ENCODE results near the gene RICTOR. TPM values are rescaled to one million over a fixed set of nuclear protein-coding genes. Genes with fewer than 3 reads are reported as not detected.
A peak's percentile ranks its signal among the peaks of the same experiment; 100 is the strongest.

The RICTOR gene
- total and polyA plus RNA-seq, 9 of the 15 experiments (the other 6 are each of a cell fraction or from before 2014, with no cell fraction given) = 13.9 to 46.6 (median 22.6) TPM

DNA sequence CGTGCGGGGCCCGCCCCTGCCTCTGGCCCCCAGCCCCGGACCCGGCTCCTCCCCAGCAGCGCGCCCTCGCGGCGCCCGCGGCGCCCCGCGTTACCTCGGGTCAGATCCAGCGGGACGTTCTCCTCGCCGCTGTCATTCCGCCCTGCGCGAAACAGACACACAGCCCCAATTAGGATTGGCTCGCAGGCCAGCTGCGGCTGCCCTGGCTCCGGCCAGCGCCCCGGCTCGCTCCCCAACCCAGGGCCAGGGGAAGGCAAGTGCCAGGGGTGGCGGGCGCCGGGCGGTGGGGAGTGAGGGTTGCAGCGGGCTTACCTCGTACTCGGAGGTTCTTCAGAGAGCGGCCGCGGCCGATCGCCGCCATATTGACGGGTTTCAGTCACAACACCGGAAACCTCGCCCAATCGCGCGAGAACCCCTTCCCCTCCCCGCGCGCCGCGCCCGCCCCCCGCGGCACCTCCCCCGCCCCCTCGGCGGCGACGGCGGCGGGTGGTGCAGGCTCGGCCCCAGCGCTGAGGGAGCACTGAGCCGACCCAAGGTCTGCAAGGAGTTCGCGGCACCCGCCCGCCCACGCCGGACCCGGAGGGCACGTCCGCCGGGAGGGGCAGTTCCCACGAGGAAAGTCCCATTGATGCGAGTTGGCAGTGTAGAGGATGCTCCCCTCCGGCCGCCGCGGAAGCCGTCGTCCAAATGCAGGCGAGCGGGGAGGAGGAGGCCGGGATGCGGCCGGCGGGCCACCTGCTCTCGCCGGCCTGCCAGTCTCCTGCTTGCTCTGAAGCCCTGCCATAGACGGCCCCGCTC is at the start of gene RICTOR (continued):
- TF ChIP-seq ZNF511 (CRISPR knock-in tag; IDR thresholded peaks at IDR 0.05) = no peak
- no peak for TF ChIP-seq RBM17 (IDR thresholded peaks at IDR 0.05; ENCODE audit: borderline replicate concordance, low read depth, low read length)
- TF ChIP-seq ZNF57 (CRISPR knock-in tag; IDR thresholded peaks at IDR 0.05) = 0 out of 2 replicates have a peak, but pooled peaks have one; percentile 14
- no peak for TF ChIP-seq ETS2 (tag; IDR thresholded peaks at IDR 0.05; ENCODE audit: borderline replicate concordance, poor library complexity, severe bottlenecking)
- TF ChIP-seq MEF2D (tag; conservative IDR thresholded peaks at IDR 0.05; ENCODE audit: low read depth) = no peak
- no peak for TF ChIP-seq ZKSCAN1 (IDR thresholded peaks at IDR 0.05; ENCODE audit: low read depth, low read length)
- no peak for TF ChIP-seq ZNF436 (CRISPR knock-in tag; IDR thresholded peaks at IDR 0.05)
- TF ChIP-seq, protein P1, sequence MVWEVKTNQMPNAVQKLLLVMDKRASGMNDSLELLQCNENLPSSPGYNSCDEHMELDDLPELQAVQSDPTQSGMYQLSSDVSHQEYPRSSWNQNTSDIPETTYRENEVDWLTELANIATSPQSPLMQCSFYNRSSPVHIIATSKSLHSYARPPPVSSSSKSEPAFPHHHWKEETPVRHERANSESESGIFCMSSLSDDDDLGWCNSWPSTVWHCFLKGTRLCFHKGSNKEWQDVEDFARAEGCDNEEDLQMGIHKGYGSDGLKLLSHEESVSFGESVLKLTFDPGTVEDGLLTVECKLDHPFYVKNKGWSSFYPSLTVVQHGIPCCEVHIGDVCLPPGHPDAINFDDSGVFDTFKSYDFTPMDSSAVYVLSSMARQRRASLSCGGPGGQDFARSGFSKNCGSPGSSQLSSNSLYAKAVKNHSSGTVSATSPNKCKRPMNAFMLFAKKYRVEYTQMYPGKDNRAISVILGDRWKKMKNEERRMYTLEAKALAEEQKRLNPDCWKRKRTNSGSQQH (CRISPR knock-in tag; IDR thresholded peaks at IDR 0.05) = peak; percentile 55; the same call in 1 of the 2 replicates
- TF ChIP-seq, protein P2, sequence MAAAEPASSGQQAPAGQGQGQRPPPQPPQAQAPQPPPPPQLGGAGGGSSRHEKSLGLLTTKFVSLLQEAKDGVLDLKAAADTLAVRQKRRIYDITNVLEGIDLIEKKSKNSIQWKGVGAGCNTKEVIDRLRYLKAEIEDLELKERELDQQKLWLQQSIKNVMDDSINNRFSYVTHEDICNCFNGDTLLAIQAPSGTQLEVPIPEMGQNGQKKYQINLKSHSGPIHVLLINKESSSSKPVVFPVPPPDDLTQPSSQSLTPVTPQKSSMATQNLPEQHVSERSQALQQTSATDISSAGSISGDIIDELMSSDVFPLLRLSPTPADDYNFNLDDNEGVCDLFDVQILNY (CRISPR knock-in tag; IDR thresholded peaks at IDR 0.05) = no peak
- no peak for TF ChIP-seq MAFK (IDR thresholded peaks at IDR 0.05; ENCODE audit: low read length)
- TF ChIP-seq IFI16 (CRISPR knock-in tag; IDR thresholded peaks at IDR 0.05) = no peak
- no peak for TF ChIP-seq CREB3 (tag; conservative IDR thresholded peaks at IDR 0.05; ENCODE audit: low read depth)
- peak; percentile 63; the same call in 1 of the 2 replicates for TF ChIP-seq ELF4 (CRISPR knock-in tag; IDR thresholded peaks at IDR 0.05)
- peak; percentile 25; the same call in 1 of the 2 replicates for TF ChIP-seq HCFC1 (IDR thresholded peaks at IDR 0.05; ENCODE audit: low read depth, low read length)
- TF ChIP-seq, protein P3, sequence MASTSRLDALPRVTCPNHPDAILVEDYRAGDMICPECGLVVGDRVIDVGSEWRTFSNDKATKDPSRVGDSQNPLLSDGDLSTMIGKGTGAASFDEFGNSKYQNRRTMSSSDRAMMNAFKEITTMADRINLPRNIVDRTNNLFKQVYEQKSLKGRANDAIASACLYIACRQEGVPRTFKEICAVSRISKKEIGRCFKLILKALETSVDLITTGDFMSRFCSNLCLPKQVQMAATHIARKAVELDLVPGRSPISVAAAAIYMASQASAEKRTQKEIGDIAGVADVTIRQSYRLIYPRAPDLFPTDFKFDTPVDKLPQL (IDR thresholded peaks at IDR 0.05; ENCODE audit: extremely low read depth, insufficient read length) = no peak
- no peak for TF ChIP-seq ZNF75A (CRISPR knock-in tag; IDR thresholded peaks at IDR 0.05)
- TF ChIP-seq JUN (IDR thresholded peaks at IDR 0.05; ENCODE audit: borderline replicate concordance, low read depth, low read length) = no peak
- TF ChIP-seq JUN (CRISPR knock-in tag; IDR thresholded peaks at IDR 0.05; ENCODE audit: borderline replicate concordance) = no peak
- TF ChIP-seq ZNF444 (CRISPR knock-in tag; IDR thresholded peaks at IDR 0.05) = no peak
- peak; percentile 76 for TF ChIP-seq NFRKB (IDR thresholded peaks at IDR 0.05; ENCODE audit: low read depth)
- no peak for TF ChIP-seq TRIM28 (IDR thresholded peaks at IDR 0.05)
- peak; percentile 95 for TF ChIP-seq CHD2 (IDR thresholded peaks at IDR 0.05; ENCODE audit: low read depth, low read length)
- TF ChIP-seq NCOR1 (IDR thresholded peaks at IDR 0.05) = no peak
- TF ChIP-seq POU5F1 (IDR thresholded peaks at IDR 0.05; ENCODE audit: borderline replicate concordance, low read depth, low read length, partially characterized antibody) = no peak
